Measurements from ENCODE around the gene SPATA9.

SPATA9 gene

GRCh38 chr5:95623706-95624105 lies 59.1 kb downstream of the SPATA9 start (continued):
- TF ChIP-seq TCF7L2 (IDR thresholded peaks at IDR 0.05; ENCODE audit: borderline replicate concordance, low read depth, low read length): no peak
- no peak for TF ChIP-seq ZNF311 (tag by site-specific recombination; IDR thresholded peaks at IDR 0.05; ENCODE audit: borderline replicate concordance)
- no peak for TF ChIP-seq ZFP69B (tag by site-specific recombination; IDR thresholded peaks at IDR 0.05)

GRCh38 chr5:95621839-95622629 lies 60.8 kb downstream of the SPATA9 start:
- Histone ChIP-seq H3K36me3 (ENCODE audit: control insufficient read depth in 2 of 2, insufficient read depth in 1 of 2, low read length in 2 of 2) (no peaks in the 10 kb centered on the region), H3K9me3 (ENCODE audit: control insufficient read depth, insufficient read depth, low read depth, low read length) (no peaks in the 10 kb centered on the region), H3K27ac (ENCODE audit: extremely low read depth, low read depth, low read length) (no peak overlapping the region), H3K4me1 (ENCODE audit: control insufficient read depth, insufficient read depth, low read length) (no peaks in the 10 kb centered on the region), H3K4me3 (ENCODE audit: low read depth, low read length) (no peak overlapping the region)
- ChIA-PET POLR2A (interaction anchor here (0.8 kb wide), 1 partner anchor 10 kb away, joined by 3 read pairs; no protein-coding TSS in a partner anchor), CTCF (interaction anchor here (0.5 to 1.4 kb wide), 3 partner anchors 16 to 159 kb away, joined by 3 to 4 read pairs (median 3); no protein-coding TSS in a partner anchor)
- TF ChIP-seq ZNF433 (tag by site-specific recombination; IDR thresholded peaks at IDR 0.05; ENCODE audit: low read depth): no peak

- H3K4me3 ChIP-seq (ENCODE audit: low read depth, low read length): peak overlapping the region; percentile 32
- H3K4me1 ChIP-seq (ENCODE audit: control insufficient read depth, insufficient read depth, low read length): no peaks in the 10 kb centered on the region
- ChIA-PET POLR2A (no interaction called here), CTCF (interaction anchor here (0.5 to 0.7 kb wide), 2 partner anchors 150 to 229 kb away, joined by 3 read pairs; no protein-coding TSS in a partner anchor)
- no peaks in the 10 kb centered on the region for H3K36me3 ChIP-seq (ENCODE audit: control insufficient read depth in 2 of 2, insufficient read depth in 1 of 2, low read length in 2 of 2)
- no peaks in the 10 kb centered on the region for H3K9me3 ChIP-seq (ENCODE audit: control insufficient read depth, insufficient read depth, low read depth, low read length)
- TF ChIP-seq ZNF202 (tag by site-specific recombination; IDR thresholded peaks at IDR 0.05; ENCODE audit: borderline replicate concordance) (no peak), ZNF148 (tag by site-specific recombination; IDR thresholded peaks at IDR 0.05; ENCODE audit: borderline replicate concordance) (no peak), ZNF488 (tag by site-specific recombination; IDR thresholded peaks at IDR 0.05) (no peak), ZNF514 (tag by site-specific recombination; IDR thresholded peaks at IDR 0.05) (no peak), GLI2 (tag by site-specific recombination; IDR thresholded peaks at IDR 0.05; ENCODE audit: borderline replicate concordance, low read depth) (no peak), ZNF366 (tag by site-specific recombination; conservative IDR thresholded peaks at IDR 0.05) (no peak), PBX3 (CRISPR knock-in tag; IDR thresholded peaks at IDR 0.05) (no peak), KLF10 (tag by site-specific recombination; IDR thresholded peaks at IDR 0.05) (no peak), ZBTB8A (tag by site-specific recombination; IDR thresholded peaks at IDR 0.05) (no peak), YY2 (tag by site-specific recombination; IDR thresholded peaks at IDR 0.05) (no peak), ZNF555 (tag by site-specific recombination; conservative IDR thresholded peaks at IDR 0.05) (no peak), ZNF335 (tag by site-specific recombination; conservative IDR thresholded peaks at IDR 0.05) (no peak), ZNF707 (tag by site-specific recombination; IDR thresholded peaks at IDR 0.05) (no peak), ZXDB (tag by site-specific recombination; IDR thresholded peaks at IDR 0.05) (no peak), ZNF274 (IDR thresholded peaks at IDR 0.05; ENCODE audit: low read length) (no peak), ZNF274 (tag by site-specific recombination; IDR thresholded peaks at IDR 0.05; ENCODE audit: borderline replicate concordance) (no peak), ZNF639 (tag by site-specific recombination; IDR thresholded peaks at IDR 0.05) (no peak), ZSCAN30 (tag by site-specific recombination; IDR thresholded peaks at IDR 0.05) (no peak), ZNF416 (tag by site-specific recombination; IDR thresholded peaks at IDR 0.05) (no peak), SALL2 (tag by site-specific recombination; IDR thresholded peaks at IDR 0.05; ENCODE audit: borderline replicate concordance) (no peak), ZNF791 (tag by site-specific recombination; IDR thresholded peaks at IDR 0.05) (no peak)
- peak overlapping the region; percentile 50; the same call in 1 of the 2 replicates for H3K27ac ChIP-seq (ENCODE audit: extremely low read depth, low read depth, low read length)
Observed at GRCh38 chr5:95620870-95621838, 61.6 kb downstream of the SPATA9 start.
